ENCODE measurements around the gene WDFY2.
"Not testable (repeated sequence)": the region's sequence is repeated elsewhere in the genome, so short reads cannot be mapped to it uniquely, and the experiment has no call there.

WDFY2 gene, protein sequence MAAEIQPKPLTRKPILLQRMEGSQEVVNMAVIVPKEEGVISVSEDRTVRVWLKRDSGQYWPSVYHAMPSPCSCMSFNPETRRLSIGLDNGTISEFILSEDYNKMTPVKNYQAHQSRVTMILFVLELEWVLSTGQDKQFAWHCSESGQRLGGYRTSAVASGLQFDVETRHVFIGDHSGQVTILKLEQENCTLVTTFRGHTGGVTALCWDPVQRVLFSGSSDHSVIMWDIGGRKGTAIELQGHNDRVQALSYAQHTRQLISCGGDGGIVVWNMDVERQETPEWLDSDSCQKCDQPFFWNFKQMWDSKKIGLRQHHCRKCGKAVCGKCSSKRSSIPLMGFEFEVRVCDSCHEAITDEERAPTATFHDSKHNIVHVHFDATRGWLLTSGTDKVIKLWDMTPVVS

DNA sequence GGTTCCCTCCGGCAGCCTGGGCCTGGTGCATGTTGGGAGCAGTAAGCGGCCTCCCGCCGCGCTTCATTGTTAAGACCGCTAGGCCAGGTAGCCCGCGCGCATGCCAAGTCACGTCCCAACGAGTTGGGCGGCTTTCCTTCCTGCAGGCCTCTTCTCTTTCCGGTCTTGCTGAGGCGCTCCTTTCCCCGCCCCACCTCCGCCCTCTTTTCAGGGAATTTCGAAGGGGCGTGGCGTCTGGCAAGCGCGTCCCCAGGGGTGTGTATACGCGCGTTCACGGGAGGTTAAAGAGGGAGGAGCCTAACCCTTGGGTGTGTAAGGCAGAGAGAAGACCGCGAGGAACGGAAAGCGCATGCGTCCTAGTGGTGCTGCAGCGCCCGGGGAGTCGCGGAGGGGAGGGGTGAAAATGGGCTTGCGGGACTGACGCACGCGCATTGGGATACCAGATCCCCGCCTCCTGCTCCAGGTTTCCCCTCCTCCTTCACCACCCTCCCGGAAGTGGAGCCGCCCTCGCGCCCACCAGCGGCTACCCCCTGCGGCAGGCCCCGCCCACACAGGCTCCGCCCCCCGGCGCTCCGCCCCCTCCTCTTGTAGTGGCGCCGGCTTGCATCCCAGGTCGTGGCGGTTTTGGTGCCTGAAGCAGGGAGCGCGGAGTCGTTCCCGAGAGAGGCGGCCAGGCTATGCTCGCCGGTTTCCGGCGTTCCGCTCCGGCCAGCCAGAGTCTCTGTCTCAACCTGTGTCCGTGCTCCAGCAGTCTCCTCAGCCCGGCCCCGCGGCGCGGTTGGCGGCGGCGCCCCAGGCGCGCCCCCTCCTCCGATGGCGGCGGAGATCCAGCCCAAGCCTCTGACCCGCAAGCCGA, at the start of gene WDFY2:
WDFY2 (plus strand) TSS at position 588 of the 856 bp plus-strand sequence; CDS start at position 814, 226 bp downstream.
- DNase-seq = peak; percentile 94

DNA sequence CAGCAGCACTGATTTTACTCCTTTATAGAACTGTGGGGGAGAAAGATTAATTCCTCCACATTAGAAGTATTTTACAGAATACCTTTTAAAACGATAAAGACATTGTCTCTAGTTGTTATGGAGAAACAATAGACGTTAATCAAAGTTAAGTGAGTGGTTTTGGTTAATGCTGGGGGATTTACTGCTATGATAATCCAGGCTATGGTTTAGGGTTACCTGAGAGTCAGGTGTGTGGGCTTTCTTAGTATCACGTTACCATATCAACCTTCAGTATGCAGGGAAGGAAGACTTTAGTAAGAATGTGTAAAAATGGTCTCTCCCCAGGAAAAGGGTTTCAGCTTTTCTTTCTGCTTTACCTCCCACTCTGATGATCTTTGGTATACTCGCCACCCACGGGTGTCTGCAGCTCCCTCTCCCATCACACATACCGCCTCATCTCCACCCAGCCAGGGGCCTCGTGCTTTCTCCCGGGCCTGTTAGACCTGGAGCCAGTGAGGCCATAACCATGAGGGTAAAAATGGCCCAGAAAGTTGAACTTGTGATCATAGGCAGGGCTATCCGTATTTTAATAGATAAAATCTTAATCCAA, 45.6 kb upstream of the WDFY2 start:
- no peak for DNase-seq

DNA sequence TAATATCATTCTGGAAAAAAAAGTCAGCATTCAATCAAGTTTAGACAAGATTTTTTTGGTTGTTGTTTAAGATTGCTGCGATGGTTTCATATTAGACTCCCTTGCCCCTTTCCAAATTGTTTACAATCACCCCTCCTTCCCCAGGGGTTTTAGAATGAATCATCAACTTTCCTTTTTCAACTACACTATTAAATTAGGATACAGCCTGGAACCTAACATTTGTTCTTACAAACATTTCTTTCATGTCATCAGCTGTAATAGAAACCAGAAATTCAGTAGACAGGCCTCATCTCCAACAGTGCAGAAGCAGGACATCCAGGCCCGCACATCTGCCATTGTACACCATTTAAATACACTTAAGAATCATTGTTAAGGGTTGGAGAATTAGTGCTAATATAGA, 44.4 kb upstream of the WDFY2 start:
- DNase-seq = no peak

DNA sequence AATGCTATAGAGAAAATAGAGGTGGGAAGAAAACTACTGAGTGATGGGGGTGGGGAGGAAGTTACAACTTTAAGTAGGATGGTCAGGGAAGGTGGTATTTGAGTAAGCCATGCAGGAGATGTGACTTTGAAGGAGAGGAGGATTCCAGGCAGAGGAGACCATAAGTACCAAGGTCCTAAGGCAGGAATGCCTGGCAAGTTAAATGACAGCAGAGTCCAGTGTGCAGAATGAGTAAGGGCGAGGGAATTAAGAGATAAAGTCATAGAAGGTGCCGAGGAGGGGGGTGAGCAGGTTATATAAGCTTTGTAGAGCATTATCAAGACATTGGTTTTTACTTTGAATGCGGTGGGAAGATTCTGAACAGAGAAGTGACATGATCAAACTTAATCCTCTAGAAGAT, 43.2 kb upstream of the WDFY2 start:
- no peak for DNase-seq

DNA sequence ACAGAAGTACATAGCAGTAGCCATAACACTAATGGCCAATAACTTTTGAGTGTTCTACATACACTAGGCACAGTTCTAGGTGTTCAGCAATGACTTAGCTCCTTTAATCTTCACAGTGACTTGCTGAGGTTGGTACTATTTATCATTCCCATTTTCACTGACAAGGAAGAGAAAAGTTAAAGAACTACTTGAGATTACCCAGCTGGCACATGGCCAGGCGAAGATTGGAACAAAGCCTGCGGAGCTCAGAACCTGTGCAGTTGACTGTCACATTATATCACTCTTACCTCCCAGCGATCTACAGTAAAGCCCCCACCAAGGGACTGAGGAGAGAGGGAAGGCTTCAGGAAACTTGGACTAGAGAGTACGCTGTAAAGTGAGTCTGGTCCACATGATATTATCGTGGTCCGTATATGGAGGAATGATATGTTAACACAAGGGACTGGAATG, 42.4 kb upstream of the WDFY2 start:
- no peak for DNase-seq

DNA sequence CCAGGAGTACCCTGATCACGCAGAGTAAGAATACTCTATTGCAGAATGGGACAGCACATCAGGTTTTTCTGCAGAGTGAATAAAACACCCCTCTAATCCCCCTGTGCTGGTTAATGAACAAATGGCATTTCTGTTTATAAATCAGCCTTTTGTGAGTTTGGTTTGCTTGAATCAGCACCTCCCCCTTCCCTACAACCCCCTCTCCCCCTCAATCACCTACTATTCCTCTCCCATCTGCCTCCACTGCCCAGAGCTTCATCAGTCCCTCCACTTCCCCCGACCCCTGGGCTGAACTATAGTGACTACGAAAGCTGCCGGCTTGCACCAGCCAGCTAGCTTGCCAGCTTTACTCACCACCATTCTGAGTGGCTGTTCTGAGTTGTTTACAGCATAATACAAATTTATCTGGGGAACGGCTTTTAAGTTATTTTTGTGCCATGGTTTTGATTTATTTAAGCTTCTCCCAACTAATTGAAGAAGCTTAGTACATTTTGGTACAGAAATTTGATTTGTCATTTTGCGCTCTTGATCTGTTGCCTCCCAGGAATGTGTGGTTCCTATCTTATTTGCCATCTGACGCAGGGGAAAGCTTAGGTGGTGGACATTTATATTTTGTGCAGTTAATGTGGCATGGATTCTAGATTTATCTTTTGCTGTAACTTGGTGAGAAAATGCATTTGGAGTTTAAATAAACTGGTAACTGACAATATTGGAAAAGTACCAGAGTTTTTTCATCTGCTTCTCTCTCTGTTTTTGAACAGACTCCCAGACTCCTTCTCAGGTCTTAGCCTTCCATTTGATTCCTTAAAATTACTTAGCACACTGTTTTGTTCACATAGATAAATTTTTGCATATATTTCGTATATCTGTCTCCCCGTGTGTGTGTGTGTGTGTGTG, 41.7 kb upstream of the WDFY2 start:
- no peak for DNase-seq

DNA sequence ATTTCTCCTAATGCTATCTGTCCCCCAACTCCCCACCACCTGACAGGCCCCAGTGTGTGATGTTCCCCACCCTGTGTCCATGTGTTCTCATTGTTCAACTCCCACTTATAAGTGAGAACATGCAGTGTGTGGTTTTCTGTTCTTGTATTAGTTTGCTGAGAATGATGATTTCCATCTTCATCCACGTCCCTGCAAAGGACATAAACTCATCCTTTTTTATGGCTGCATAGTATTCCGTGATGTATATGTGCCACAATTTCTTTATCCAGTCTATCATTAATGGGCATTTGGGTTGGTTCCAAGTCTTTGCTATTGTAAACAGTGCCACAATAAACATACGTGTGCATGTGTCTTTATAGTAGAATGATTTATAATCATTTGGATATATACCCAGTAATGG, 38.8 kb upstream of the WDFY2 start:
- not testable (repeated sequence) for DNase-seq

DNA sequence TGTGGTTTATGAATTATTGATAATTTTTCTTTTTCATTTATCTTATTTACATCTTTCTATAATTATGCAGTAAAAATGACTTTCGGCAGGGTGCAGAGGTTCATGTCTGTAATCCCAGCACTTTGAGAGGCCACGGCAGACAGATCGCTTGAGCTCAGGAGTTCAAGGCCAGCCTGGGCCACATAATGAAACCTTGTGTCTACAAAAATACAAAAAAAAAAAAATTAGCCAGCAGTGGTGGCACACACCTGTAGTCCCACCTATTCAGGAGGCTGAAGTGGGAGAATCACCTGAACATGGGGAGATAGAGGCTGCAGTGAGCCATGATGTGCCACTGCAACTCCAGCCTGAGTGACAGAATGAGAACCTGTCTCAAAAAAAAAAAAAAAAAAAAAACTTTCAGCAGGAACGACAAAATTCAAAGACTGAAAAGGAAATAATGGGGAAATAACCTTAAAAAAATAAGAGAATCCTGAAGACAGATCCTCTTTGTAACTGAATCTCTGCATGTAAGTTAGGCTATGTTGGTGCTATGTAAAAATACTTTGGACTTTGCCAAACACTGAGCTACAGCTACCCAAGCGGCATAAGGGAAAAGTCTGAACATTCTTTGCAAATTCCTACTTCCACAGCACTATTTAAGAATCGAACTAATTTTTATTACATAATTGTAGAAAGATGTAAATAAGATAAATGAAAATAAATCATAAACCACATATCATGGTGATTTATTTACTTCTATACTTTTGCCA, 36.7 kb upstream of the WDFY2 start:
- no peak for DNase-seq

DNA sequence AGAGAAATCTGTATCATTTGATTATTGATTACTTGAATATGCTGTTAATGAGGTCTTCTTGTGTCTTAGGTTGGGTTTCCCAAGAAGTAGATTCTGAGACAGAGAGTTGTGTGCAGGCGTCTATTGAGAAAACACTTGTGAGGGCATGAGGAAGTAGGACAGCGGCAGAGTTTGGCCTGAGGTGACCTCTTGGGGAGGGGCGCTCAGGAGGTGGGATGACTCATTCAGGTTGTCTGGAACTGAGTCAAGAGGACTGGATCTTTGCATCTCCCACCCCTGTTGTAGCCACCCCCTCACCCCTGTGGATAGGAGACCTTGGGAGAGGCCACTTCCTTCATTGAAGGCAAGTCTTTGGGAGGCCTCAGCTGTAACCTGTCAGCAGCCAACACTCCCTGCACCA, 35.2 kb upstream of the WDFY2 start:
- DNase-seq = no peak

DNA sequence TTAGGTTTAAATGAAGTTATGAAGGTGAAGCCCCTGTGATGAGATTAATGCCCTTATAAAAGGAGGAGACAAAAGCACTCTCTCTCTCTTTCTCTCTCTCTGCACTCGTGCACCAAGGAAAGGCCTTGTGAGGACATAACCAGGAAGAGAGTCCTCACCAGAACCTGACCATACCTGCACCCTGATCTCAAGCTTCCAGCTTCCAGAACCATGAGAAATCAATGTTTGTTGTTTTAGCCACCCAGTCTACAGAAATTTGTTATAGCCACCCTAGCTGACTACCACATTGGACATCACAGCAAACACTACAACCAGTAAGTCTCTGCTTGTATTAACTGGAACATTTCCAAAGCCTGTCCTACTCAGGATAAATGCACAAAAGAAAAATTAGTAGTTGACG, 34.7 kb upstream of the WDFY2 start:
- no peak for DNase-seq

DNA sequence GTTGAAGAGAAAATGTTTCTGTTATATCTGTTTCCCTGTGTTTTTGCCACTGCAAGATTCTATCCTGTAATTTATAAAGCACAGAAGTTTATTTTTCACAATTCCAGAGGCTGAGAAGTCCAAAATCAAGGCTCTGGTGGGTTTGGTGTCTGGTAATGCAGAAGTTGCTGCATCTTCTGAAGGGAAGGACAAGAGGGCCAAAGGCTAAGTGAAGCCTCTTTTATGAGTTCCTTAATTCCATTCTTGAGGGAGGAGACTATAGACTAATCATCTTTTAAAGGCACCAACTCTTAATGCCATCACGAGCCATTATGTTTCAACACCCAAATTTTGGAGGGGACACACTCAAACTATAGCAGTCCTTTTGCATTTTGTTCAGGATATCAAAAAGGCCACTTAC, 34.1 kb upstream of the WDFY2 start:
- DNase-seq = no peak

DNA sequence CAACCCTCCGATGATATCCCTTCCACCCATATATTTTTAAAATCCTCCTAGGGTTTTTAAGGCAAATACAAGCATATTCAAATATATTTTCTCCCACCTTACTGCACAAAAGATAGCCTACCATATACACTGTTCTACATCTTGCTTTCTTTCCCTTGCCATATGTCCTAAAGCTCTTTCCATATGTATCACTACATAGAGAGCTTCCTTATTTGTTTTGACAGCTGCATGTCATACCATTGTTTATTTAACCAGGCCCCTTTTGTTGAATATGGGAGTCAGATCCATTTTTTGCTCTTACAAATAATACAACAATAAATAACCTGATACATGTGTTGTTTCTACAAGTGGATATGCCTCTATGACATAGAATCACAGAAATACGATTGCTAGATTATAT, 32.8 kb upstream of the WDFY2 start:
- no peak for DNase-seq

DNA sequence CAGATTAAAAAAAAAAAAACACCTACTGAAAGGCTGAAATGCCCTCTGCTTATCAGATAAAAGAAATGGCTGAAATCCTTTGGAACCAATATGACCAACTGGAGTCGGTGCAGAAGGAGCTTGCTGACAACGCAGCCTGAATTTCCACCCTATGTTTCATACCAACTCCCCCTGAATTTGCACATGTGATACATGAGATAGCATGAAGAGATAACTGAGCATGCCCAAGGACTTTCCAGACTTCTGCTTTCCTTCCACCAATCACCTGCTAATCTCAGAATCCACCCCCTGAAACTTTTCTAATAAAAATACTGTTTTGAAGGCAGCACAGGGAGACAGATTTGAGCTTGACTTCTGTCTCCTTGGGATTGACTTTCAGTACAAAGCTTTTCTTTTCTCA, 32.2 kb upstream of the WDFY2 start:
- DNase-seq = no peak

DNA sequence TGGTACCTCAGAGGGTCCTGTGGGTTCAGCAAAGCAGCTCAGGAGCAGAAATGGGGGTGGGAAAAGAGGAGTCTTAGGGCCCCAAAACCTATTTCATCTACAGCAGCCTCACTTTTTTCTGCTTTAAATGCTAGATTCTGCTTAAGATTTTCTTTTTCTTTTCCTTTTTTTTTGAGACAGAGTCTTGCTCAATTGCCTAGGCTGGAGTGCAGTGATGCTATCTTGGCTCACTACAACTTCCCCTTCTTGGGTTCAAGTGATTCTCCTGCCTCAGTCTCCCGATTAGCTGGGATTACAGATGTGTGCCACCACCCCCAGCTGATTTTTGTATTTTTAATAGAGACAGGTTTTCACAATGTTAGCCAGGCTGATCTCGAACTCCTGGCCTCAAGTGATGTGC, 30.7 kb upstream of the WDFY2 start:
- no peak for DNase-seq

DNA sequence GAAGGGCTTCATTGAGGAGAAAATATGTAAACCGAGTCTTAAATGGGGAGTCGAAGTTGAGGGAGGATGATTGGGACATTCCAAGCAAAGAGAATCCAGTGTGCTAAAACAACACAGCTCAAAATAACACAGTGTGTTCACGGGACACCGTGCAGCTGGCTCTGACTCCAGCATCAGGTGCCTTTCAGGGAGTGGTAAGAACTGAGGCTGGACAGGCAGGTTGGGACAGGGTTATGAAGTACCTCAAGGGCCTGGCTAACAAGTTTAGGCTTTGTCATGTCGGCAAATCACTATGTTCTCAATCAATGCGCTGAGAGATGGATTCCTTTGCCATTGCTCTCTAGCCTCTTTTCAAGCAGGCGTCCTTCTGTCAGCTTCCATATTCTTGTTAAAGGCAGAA, 27.5 kb upstream of the WDFY2 start:
- DNase-seq = no peak

DNA sequence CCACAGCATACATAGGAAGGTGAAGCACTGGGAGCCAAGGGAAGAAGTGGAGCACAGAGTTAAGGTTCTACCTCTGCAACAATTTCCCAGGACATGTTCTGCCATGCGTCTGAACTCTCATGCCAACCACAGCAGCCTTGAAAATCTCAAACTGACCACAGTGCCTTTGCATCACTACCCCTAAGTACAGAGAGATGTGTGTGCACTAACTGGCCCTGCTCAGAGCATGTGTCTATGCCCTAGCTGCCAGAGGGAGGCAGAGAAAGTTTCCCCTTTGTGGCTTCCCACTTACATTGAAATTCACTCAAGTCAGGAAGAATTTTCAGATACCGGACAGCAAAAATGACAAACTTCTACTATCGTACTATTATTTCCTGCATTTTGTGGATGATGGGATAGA, 26.8 kb upstream of the WDFY2 start:
- DNase-seq = no peak

DNA sequence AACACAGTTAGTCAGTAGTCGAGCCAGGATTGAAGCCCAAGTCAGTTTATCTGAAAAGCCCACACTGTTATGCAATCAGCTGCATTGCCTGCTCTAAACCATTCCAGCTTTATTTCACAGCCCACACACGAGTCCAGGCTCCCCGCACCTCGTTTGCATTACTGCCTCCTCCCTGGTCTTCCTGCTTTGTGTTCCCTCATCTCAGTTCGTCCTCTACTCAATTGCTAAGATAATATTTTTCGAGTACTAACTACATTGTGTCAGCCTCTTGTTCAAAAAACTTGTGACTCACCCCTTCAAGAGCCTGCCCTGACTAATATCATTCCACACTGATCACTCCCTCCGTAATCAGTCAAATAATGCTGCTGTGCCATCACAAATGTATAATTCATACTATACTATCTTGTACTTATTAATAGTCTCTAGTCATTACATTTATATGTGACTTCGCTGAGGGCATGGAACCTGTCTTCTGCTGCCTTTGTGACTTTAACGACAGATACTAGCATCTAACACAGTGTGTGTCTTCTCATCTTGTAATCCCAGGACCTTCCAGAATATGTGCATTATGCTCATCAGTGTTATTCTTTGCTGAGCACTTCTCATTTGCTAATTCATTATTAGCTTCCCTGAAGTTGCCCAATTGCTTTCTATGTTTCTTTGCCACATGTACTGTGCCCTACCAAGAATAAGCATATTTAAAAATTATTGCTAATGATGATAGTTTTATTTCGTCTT, 26.2 kb upstream of the WDFY2 start:
- no peak for DNase-seq

DNA sequence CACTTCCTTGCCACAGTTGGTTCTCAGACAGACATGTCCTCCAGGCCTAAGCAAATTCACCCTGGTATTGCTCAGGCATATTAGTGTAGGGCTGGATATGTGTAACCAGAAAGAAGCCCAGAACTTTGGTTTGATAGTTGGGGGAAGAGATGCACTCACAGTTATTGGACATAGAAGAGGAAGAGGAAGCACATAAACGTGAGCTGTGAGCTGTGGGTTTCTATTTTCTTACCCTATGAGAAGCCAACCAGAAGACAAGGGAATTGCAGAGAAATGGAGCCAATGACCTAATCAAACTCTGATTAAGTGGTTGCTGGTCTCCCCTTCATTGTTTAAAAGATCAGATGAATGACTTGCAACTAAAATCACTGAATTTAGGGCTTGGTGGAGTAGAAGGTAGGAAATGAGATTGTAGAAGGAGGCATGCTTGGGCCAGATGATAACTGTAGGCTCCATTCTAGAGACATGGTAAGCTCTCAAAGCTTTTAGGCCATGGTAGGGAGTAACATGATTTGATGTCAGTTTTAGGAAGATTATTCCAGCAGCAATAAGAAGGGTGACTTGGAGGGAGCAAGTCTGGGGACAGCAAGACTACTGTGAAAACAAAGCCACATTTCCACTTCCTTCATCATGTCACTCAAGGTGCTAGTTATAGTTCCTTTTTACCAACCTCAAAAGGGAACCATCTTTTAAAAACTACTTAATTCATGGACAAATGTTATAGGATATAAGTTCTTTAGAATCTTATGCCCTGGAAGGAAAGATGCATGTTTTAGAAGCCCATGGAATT, 24.1 kb upstream of the WDFY2 start:
- no peak for DNase-seq

DNA sequence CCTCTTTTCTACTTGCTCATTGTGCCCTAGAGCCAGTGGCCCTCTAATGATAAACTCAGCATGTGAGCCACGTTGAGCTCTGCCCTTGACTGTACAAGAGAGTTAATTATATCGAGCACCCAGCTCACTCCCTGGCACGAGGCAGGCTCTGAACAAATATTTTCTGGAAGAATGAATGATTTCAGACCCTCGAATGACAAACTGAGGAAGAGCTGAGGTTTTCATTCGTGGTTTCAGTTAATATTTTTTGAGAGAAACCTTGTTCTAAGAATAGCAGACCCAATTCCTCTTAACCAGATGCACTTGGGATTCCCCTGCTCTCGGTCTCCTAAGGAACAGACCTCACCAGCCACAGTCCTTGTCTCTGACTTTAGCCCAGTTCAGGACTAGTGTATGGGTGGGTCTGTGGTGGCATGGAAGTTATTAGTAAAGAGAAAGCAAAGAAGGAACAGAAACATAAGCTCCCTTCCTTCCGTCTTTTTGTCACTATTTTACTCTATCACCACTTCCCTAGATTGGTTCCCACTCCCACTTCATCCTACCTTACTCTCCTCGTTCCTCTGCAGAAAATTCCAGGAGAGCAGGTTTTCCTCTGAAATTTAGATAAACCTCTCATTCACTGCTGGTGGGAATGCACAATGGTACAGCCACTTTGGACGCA, 22.1 kb upstream of the WDFY2 start:
- DNase-seq = no peak

DNA sequence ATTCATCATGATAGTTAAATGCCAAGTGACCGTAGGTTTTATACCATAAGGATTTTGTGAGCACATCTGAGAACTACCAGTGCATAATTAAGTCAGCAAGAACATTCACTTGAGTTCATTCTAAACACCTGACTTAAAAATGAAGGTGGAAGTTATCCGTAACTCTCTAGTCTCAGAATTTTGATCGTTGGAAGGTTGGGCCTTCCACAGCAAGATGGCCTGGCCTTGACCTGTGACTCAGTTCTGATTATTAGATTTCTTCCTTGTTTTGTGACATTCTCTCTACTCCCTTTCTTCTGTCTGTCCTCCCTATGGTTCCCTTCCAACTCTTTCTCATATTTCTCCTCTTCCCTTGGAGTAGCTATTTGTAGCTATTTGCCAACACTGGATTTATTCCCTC, 20.0 kb upstream of the WDFY2 start:
- DNase-seq = no peak
